Pancreas (tissue), 10 donors: ENCODE results near the gene ZNF18. TPM values are rescaled to one million over a fixed set of nuclear protein-coding genes. Genes with fewer than 3 reads are reported as not detected.
A peak's percentile ranks its signal among the peaks of the same experiment; 100 is the strongest.

ENCODE experiments used
- ATAC-seq, 4 donors: fragments of 200-7000 bp; cut with Tn5 transposase; one replicate each; pipeline versions ENCODE4 v1.8.0 to v1.9.1; 2020; ENCODE audit warnings: mild to moderate bottlenecking in 4 of 4, moderate library complexity in 4 of 4
- DNase-seq, 6 donors: peaks; one replicate each; pipeline ENCODE4 v3.0.0-alpha.2; 2020
- FAIRE-seq: peaks from 2 replicates; lab custom pipeline; 2012; peaks lifted over from hg19 to GRCh38; lab: Jason Lieb, UNC
- H3K27ac ChIP-seq, 4 donors: fragments of 200-600 bp; sonication (generic); 1 replicate in 3 of 4; 2 replicates in 1 of 4; pipeline versions ENCODE4 v1.5.0 to v1.8.0; 2020
- H3K27me3 ChIP-seq, 4 donors: fragments of 200-600 bp; one replicate each; pipeline ENCODE4 v1.8.0; 2021
- H3K36me3 ChIP-seq, 3 donors: fragments of 200-600 bp; sonication (generic) in 1 of 3; one replicate each; pipeline versions ENCODE4 v1.5.0 to v1.8.0; 2020 to 2021
- H3K4me1 ChIP-seq, 3 donors: fragments of 200-600 bp; one replicate each; pipeline ENCODE4 v1.8.0; 2021
- H3K4me3 ChIP-seq, 4 donors: fragments of 200-600 bp; sonication (generic) in 2 of 4; one replicate each; pipeline versions ENCODE4 v1.5.0 to v1.8.0; 2020 to 2021
- H3K9me3 ChIP-seq, 4 donors: fragments of 200-600 bp; one replicate each; pipeline ENCODE4 v1.8.0; 2021
- WGBS, 2 donors: extraction: QIAGEN DNeasy Blood & Tissue Kit; methylation state at CpG; one replicate each; pipeline ENCODE4 v1.1.7; 2013; 5-methylcytosine and 5-hydroxymethylcytosine counted together
- intact Hi-C, 3 donors: fragments of 100-400 bp; cut with DNase I; formaldehyde crosslinking; loops; one replicate each; pipeline versions ENCODE4 v1.11.1 to v1.14.2; 2022
- polyA plus RNA-seq, 2 donors: library from polyadenylated mRNA; stranded (reverse); fragments of 200-250 nt; gene quantifications; one replicate each; pipeline ENCODE4 v1.2.3, GENCODE V29; 2013
- total RNA-seq, 6 donors: library from RNA; stranded (reverse); fragmentation: NEBNext Ultra II Directional in 4 of 6; extraction: Animal tissue kit (Norgen Biotek cat#: 25700) in 4 of 6; gene quantifications; one replicate each; pipeline versions ENCODE4 v1.2.1 to v1.2.4, GENCODE V29; 2021 to 2023
- TF ChIP-seq, protein P1 (sequence below), 4 donors: fragments of 200-600 bp; sonication (generic) in 3 of 4; IDR thresholded peaks; one replicate each; pipeline versions ENCODE4 v1.5.0 to v1.8.0; 2021; ENCODE audit warnings: antibody characterized with exemption in 4 of 4
- donor health status: healthy with polysubstance abuse.
- donor health status: DM: no; HTN: no; CAD: no; lungs with moderate emphysema.
- donor health status: DM: no; HTN: no; CAD: no.
- donor health status: control.
- donor health status: control.
- donor health status: Bipolar disorder and iron deficiency.
- donor health status: DM: yes; HTN: yes; CAD: no.
- donor health status: DM: no; HTN: no; CAD: no.
- donor health status: DM: no; HTN: no; CAD: no.
- donor health status: DM: yes; HTN: yes; CAD: no.

Gene ZNF18, protein sequence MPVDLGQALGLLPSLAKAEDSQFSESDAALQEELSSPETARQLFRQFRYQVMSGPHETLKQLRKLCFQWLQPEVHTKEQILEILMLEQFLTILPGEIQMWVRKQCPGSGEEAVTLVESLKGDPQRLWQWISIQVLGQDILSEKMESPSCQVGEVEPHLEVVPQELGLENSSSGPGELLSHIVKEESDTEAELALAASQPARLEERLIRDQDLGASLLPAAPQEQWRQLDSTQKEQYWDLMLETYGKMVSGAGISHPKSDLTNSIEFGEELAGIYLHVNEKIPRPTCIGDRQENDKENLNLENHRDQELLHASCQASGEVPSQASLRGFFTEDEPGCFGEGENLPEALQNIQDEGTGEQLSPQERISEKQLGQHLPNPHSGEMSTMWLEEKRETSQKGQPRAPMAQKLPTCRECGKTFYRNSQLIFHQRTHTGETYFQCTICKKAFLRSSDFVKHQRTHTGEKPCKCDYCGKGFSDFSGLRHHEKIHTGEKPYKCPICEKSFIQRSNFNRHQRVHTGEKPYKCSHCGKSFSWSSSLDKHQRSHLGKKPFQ
- total RNA-seq (1 to 10 TPM; 2.1 to 4.2 (median 3.0) TPM), polyA plus RNA-seq (1 to 10 TPM; 5.6 to 7.0 TPM)

DNA sequence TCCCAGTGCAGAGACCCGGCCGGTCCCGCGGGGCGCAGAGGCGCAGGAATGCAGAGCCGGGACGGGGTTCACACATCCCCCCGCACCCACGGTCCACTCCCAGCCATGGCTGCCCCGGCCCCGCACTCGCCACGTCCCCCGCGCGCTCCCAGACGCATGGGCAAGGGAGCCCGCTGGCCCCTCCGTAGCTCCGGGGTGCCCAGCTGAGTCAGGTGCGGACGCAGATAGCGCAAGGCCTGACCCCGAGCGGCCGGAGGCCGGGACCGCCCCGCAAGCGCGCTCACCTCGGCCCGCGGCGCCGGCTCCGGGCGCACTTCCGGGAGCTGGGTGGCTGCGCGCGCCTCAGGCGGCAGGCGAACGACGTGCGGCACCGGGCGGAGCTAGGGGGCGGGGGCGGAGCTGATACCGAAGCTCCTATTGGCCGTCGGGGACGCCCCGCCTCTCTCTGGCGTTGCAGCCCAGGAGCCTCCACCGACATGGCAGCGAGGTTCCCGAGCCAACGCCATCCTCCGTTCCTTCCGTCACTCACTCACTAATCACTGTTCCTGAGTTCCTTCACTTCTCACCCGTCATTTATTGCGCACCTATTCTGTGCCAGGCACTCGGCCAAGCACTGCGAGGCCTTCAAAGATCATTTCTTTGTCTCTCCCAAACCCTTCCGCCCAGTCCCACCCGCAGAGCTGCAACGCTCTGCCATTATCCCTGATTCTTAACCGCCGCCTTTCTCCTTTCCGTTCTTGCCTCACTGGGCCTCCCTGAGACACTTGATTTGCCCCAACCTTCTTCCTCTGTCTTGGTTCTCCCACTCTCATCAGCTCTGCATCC, at the start of gene ZNF18:
ZNF18 (minus strand) TSS at position 329 of the 825 bp plus-strand sequence. CDS start 4,646 bp downstream, outside the sequence.
- peak; percentile 97 to 99 (median 98) for ATAC-seq
- FAIRE-seq: no peak
- H3K36me3 ChIP-seq: no peaks in the 10 kb centered on the region
- peak within 1 kb of the TSS; percentile 50 to 93 (median 68) for H3K4me3 ChIP-seq
- WGBS, 2 donors: 1% methylated on average over 61 to 74 of the region's 74 CpGs
- DNase-seq: peak; percentile 97 to 99 (median 98)
- no peaks in the 10 kb centered on the region for H3K9me3 ChIP-seq
- TF ChIP-seq, protein P1, sequence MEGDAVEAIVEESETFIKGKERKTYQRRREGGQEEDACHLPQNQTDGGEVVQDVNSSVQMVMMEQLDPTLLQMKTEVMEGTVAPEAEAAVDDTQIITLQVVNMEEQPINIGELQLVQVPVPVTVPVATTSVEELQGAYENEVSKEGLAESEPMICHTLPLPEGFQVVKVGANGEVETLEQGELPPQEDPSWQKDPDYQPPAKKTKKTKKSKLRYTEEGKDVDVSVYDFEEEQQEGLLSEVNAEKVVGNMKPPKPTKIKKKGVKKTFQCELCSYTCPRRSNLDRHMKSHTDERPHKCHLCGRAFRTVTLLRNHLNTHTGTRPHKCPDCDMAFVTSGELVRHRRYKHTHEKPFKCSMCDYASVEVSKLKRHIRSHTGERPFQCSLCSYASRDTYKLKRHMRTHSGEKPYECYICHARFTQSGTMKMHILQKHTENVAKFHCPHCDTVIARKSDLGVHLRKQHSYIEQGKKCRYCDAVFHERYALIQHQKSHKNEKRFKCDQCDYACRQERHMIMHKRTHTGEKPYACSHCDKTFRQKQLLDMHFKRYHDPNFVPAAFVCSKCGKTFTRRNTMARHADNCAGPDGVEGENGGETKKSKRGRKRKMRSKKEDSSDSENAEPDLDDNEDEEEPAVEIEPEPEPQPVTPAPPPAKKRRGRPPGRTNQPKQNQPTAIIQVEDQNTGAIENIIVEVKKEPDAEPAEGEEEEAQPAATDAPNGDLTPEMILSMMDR (IDR thresholded peaks at IDR 0.05): no peak
- H3K27me3 ChIP-seq: no peaks in the 10 kb centered on the region
- peaks cover 0 to 10% (median 4%) of the 10 kb centered on the region in 3 donors for H3K4me1 ChIP-seq
- H3K27ac ChIP-seq: peak within 1 kb of the TSS; percentile 88 to 92 (median 90)
- intact Hi-C loops: no loop called here

DNA sequence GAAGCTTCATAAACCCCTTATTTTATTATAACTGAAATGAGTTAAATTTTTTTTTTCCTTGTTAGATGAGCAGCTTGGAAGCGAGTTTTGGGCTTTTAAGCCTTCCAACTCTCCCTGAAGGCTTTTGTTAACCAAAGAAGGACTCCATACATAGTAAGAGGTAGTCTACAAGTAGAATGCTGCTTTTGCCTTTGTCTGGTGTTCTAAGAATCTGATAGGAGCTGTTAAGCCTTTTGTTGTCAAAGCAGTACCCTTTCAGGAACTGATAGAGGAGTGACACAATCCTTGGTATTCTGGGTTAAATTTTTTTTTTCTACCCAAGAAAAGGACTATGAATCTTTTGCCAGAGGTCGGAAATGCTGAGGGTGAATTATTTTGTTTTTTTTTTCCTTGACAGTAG, 49.5 kb upstream of the ZNF18 start:
- FAIRE-seq (no peak), ATAC-seq (no peak), DNase-seq (no peak)
- Histone ChIP-seq H3K36me3 (no peaks in the 10 kb centered on the region), H3K27ac (no peak overlapping the region), H3K27me3 (no peaks in the 10 kb centered on the region), H3K4me1 (peaks cover 0 to 13% (median 13%) of the 10 kb centered on the region in 3 donors), H3K4me3 (no peak overlapping the region), H3K9me3 (no peaks in the 10 kb centered on the region)
- intact Hi-C loops: no loop called here
- WGBS, 2 donors: 83 to 85% methylated on average over 2 of the region's 2 CpGs
- TF ChIP-seq, protein P1 (IDR thresholded peaks at IDR 0.05): no peak

DNA sequence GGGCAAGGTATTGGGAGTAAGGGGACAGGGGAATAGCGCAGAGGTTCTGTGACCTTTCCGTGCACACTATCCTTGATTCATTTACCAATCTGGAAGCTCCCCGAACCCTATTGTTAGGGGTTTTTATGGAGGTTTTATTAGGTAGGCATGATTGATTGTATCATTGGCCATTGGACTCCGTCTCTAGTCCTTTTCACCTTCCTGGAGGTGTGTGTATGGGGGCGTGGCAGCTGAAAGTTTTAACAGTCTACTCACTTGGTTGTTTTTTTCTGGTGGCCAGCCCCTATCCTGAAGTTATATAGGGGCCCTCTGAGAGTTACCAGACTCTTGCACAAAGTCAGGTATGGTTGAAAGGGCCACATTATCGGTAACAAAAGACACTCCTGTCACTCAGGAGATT, 46.4 kb upstream of the ZNF18 start:
- H3K4me3 ChIP-seq: no peak overlapping the region
- H3K9me3 ChIP-seq: no peaks in the 10 kb centered on the region
- H3K27me3 ChIP-seq: no peaks in the 10 kb centered on the region
- FAIRE-seq: no peak
- no peak overlapping the region for H3K27ac ChIP-seq
- no peaks in the 10 kb centered on the region for H3K36me3 ChIP-seq
- no peak for ATAC-seq
- intact Hi-C loops: no loop called here
- 95 to 96% methylated on average over 6 of the region's 6 CpGs for WGBS, 2 donors
- DNase-seq: no peak
- TF ChIP-seq, protein P1 (IDR thresholded peaks at IDR 0.05): no peak
- H3K4me1 ChIP-seq: peaks cover 4 to 17% (median 14%) of the 10 kb centered on the region in 3 donors

DNA sequence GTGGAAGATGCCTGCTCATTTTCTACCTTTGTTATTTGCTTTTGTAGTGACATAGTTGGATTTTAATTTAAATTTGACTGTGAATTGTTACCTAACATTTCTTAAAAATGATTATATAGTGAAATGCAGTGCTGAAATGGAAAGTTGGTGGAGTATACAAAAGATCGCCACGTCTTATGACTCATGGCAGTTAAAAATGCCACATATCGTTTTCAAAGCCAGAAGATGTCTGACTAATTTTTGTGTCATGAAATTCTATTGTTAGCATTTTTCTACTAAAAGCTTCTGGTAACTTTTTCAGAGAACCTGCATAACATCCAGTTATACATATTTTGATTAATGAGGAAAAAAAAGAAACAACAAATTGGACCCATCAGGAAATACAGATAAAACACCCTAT, 44.0 kb upstream of the ZNF18 start:
- ATAC-seq: no peak
- no peaks in the 10 kb centered on the region for H3K27me3 ChIP-seq
- DNase-seq: no peak
- no peak overlapping the region for H3K27ac ChIP-seq
- intact Hi-C loops: no loop called here
- 84 to 86% methylated on average over 3 of the region's 3 CpGs for WGBS, 2 donors
- no peaks in the 10 kb centered on the region for H3K9me3 ChIP-seq
- H3K36me3 ChIP-seq: no peaks in the 10 kb centered on the region
- H3K4me1 ChIP-seq: peaks cover 4 to 11% (median 8%) of the 10 kb centered on the region in 3 donors
- no peak overlapping the region for H3K4me3 ChIP-seq
- no peak for FAIRE-seq
- TF ChIP-seq, protein P1 (IDR thresholded peaks at IDR 0.05): no peak
